DMS53 treated with DMSO at 0.1 percent for 48 hours (cell line): ENCODE data around the gene KCTD17.
"Not testable (repeated sequence)": the region's sequence is repeated elsewhere in the genome, so short reads cannot be mapped to it uniquely, and the experiment has no call there.

Experiments
- DNase-seq: peaks from one replicate; lab custom pipeline; 2025; ENCODE audit not compliant: unreplicated experiment; lab: John Stamatoyannopoulos, UW

The KCTD17 gene

GRCh38 chr22:37059876-37060449 is 8.4 kb downstream of the KCTD17 start:
- DNase-seq = no peak

- DNase-seq = no peak
Observed at GRCh38 chr22:37060801-37061610, 9.5 kb downstream of the KCTD17 start.

DNA sequence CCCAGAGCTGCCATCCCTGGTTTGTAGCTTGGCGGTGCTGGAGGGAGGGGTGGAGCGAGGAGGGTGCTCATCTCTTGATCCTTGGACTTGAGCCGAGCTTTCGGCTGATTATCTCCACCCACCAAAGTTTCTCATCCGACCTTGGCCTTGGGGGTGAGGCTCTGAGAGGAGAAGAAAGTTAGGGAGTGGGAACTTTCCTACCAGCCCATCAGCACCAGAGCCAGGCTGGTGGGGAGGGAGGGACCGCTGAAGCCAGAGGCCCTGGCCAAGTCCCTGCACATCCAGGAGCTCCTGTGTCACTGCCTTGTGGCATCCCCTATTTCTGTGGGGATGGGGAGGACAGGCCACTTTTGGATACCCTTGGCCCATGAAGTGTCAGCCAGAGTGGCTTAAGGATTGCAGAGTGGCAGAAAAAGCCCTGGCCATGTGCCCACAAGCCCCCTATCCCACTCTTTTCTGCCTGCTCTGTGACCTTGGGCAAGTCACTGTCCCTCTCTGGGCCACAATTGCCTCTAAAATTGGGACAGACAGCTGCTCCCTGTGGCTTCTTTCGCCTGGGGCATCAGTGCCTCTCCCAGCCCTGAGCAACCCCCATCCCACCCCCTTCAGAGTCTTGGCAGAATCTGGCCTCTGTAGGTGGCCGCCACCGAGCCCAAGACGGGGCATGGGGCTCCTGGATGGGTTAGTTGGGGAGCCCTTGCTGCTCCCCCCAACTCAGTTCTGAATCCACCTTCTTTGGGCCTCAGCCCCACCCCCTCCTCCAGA is 10.3 kb downstream of the KCTD17 start:
- DNase-seq = no peak

- DNase-seq = no peak
Observed at GRCh38 chr22:37062376-37062675, 10.8 kb downstream of the KCTD17 start.

- no peak for DNase-seq
Observed at GRCh38 chr22:37062702-37063381, 11.3 kb downstream of the KCTD17 start.

DNA sequence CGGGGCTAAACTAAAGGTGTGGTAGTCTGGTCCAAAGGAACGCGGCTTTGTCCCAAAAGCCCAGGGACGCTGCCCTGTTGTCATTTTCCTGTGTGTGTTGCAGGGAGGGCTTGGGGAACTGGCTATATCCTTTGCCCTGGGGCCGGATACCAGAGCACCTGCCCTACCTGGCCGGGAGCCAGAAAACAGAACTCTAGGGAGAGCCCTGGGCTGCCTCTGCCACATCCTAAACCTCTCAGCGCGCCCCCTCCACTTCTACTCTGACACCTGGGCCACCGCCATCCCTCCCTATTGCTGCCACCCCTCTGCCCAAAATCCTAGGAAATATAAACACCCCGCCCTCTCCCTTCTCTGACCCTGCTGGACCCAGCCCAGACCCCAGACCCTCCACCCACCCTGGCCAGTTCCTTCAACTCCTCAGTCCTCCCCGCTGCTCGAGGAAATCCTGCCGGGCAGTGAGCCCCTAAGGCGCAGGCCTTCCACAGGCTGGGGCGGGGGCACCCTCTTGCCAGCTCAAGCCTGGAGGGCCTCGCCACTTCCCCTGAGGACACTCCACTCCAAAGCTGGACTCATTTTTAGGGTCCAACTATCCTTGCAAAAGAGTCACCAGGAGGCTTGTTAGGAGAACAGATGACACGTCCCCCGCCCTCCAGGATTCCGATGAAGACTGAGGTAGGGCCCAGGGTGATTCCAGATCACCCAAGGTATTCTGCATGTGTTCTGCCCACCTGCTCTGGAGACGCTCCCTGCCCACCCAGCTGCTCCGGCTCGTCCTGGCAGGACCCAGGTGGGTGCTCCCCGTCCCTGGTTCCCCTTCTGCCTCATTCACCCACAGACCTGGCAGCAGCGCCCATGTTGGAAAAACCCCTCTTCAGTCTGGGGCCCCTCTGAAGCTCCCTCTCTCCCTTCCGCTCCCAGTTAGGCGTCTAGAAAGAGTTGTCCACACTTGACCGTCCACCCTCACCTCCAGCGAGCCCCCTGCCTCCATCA is 12.2 kb downstream of the KCTD17 start:
- no peak for DNase-seq

DNA sequence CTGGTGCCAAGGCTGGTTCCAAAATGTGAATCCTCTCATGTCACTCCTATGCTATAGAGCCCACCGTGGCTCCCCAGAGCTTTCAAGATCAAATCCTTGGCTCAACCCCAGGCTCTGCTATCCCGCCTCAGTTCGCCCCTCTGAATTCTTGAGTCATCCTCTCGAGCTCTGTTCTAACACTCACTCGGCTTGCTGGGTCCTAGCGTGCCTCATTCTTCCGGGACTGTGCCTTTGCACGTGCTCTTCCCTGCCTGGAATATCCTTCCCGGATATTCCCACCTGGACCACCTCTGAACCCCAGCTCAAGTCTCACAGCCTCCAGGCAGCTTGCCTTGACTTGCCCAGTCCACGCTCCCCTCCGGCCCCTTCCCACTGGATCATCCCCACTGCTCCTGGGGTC is 13.0 kb downstream of the KCTD17 start:
- DNase-seq = no peak

DNA sequence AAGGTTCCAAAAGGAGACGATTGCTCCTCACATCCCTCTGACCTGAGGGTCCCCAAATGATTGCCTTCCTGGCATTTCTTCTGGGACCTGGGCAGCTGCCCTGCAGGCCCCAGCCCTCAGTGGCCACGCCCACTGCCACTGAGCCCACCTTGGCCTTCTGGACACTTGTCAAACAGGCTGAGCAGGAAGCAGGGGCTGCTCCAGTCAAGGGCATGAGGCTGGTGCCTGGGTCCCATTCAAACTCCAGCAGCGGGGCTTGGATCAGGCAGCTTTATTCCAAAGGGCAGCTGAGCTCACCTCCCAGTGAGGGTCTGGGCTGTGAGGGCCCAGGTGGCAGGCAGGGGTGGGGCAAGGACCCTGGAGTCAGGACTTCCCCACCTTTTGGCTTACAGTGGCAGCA is 13.6 kb downstream of the KCTD17 start:
- DNase-seq = no peak

DNA sequence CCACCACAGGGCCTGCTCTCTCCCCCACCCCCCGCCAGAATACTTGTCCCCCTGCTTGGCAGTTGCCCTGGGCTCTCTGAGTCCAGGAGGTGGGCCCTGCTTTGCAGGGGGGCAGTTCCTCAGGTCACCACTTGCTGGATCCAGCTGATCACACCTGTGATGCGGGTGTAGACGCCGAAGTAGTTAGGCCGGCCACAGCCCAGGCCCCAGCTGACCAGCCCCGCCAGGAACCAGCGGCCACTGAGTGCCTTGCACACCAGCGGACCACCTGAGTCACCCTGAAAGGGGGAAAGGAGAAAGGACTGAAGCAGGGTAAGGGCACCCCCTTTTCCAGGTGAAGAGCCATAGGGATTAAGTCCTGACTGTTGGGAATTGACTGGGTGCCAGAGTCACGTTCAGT is 14.4 kb downstream of the KCTD17 start:
- DNase-seq = no peak

DNA sequence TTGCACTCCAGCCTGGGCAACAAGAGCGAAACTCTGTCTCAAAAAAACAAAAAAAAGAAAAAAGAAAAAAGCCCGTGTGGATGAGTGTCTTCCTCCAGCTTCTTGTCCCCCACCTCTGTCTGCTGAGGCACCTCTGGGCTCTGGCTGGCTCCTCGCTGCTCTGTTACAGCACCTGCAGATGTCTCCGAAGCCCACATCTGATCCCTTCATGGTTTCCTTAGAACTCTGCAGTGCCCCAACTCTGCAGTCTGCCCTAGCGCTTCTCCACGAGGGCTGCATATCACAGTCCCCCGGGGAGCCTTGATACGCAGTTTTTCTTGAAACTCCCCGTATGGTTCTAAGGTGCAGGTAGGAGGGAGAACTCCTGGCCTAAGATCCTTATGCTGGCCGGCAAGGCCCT is 15.9 kb downstream of the KCTD17 start:
- no peak for DNase-seq

- no peak for DNase-seq
Observed at GRCh38 chr22:37068859-37069258, 17.3 kb downstream of the KCTD17 start.

GRCh38 chr22:37069319-37069718 is 17.8 kb downstream of the KCTD17 start:
- no peak for DNase-seq

DNA sequence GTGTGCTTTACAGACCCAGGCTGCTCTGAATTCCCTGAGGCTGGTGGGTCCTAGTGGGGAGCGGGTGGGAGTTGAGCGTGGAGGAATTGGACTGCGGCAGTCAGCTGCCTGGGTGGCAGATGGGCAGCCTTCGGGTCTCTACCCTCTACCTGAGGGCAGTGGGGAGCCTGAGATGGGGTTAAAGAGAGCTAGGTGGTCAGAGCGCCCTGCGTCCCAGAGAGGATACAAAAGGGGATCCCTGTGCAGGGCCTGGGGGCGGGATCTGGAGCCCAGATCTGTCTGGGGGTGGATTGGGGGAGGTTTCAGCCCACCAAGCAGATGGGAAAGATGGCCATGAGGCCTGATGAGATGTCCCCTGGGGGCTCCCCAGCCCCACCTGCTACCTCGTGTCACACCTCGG is 18.2 kb downstream of the KCTD17 start:
- no peak for DNase-seq

DNA sequence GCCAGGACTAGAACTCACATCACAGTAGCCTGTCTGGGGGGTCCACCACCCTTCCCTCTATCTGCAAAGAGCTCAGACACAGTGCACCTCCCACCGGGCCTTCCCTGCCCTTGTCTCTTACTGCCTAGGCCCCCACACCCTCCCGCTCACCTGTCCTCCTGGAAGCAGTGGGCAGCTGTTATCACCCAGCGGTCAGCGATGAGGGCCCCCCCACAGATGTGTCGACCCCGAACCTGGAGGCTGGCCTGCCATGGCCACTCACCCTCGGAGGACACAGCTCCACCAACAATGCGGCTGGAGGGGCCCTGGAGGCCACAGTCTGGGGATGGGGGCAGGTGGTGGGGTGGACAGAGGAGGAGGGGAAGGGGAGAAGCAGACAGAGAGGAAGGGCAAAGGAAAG is 18.8 kb downstream of the KCTD17 start:
- DNase-seq = no peak

DNA sequence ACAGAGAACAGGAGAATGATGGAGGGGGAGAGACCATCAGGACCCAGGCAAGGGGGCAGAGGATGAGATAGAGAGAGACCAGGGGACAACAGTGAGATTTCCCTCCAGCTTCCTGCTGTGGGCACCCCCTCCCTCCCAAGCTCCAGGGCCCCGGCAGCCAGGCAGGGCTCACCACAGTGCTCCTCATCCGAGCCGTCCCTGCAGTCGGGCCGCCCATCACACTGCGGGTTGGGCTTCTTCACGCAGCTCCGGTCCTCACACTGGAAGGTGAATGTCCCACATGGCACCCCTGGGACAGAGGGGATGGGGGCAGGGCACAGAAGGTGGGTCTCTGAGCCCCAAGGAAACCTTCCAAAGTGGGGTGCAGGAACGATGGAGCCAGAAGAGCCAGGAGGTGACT is 19.2 kb downstream of the KCTD17 start:
- no peak for DNase-seq

GRCh38 chr22:37071850-37072592 is 20.5 kb downstream of the KCTD17 start:
- not testable (repeated sequence) for DNase-seq

DNA sequence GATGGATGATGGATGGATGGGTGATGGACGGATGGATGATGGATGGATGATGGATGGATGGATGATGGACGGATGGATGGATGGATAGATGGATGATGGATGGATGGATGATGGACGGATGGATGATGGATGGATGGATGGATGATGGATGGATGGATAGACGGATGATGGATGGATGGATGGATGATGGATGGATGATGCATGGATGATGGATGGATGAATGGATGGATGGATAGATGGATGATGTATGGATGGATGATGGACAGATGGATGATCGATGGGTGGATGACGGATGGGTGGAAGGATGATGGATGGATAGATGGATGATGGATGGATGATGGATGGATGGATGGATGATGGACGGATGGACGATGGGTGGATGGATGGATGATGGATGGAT is 21.1 kb downstream of the KCTD17 start:
- DNase-seq = no peak

DNA sequence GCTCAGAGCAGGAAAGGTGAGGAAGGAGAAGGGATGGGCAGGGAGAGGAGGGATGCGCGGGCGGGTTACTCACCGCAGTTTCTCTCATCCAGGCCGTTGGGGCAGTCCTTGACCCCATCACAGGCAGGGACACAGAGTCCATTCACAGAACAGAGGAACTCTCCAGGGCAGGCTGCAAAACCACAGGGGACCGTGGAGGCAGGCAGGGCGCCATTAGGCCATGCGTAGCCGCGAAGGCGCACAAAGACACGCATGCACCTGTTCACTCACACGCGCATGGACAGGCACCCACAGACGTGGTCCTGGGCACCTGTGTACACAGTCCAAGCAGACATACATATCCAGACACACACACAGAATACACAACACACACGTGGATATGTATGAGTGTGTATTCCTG is 23.0 kb downstream of the KCTD17 start:
- no peak for DNase-seq

GRCh38 chr22:37075046-37075445 is 23.5 kb downstream of the KCTD17 start:
- DNase-seq = no peak
